ENCODE measurements around the gene ARHGEF25. TPM values are rescaled to one million over a fixed set of nuclear protein-coding genes. Genes with fewer than 3 reads are reported as not detected.

The ARHGEF25 gene
- total and polyA plus RNA-seq, 2 of the 13 experiments (the other 11 are each of a cell fraction or from before 2014, with no cell fraction given), result 11.5 to 12.5 TPM

DNA sequence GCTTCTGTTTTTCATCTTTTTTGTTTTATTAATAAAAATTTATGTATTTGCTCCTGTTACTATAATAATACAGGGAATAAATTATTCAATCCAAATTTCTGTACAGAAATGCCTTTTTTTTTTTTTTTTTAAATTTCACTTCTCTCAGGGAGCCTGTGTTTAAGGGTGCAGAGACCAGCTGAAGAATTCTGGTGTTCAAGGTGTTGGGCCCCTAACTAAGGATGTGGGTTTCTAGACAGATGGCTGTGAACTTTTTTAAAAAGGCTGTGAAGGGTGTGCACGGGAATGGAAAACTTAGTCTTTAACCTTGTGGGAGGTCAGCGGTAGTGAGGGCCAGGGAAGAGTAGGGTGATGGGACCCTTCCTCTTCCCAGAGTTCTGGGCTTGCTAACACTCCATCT is 7.9 kb upstream of the ARHGEF25 start (continued):
- TF ChIP-seq ZSCAN25 (CRISPR knock-in tag; IDR thresholded peaks at IDR 0.05) (no peak), ZNF572 (CRISPR knock-in tag; IDR thresholded peaks at IDR 0.05) (no peak), ZNF850 (CRISPR knock-in tag; conservative IDR thresholded peaks at IDR 0.05) (no peak), THAP11 (CRISPR knock-in tag; IDR thresholded peaks at IDR 0.05) (no peak), HNF4G (IDR thresholded peaks at IDR 0.05; ENCODE audit: borderline replicate concordance, low read depth, low read length) (no peak), HNF4G (CRISPR knock-in tag; IDR thresholded peaks at IDR 0.05; ENCODE audit: borderline replicate concordance, low read depth) (no peak), PRMT3 (CRISPR knock-in tag; IDR thresholded peaks at IDR 0.05; ENCODE audit: borderline replicate concordance, low read depth) (no peak), ZNF737 (CRISPR knock-in tag; IDR thresholded peaks at IDR 0.05; ENCODE audit: borderline replicate concordance) (no peak), ZIK1 (CRISPR knock-in tag; IDR thresholded peaks at IDR 0.05; ENCODE audit: borderline replicate concordance, low read depth) (no peak)
- TF ChIP-seq, protein P1, sequence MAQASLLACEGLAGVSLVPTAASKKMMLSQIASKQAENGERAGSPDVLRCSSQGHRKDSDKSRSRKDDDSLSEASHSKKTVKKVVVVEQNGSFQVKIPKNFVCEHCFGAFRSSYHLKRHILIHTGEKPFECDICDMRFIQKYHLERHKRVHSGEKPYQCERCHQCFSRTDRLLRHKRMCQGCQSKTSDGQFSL (CRISPR knock-in tag; IDR thresholded peaks at IDR 0.05), result no peak

DNA sequence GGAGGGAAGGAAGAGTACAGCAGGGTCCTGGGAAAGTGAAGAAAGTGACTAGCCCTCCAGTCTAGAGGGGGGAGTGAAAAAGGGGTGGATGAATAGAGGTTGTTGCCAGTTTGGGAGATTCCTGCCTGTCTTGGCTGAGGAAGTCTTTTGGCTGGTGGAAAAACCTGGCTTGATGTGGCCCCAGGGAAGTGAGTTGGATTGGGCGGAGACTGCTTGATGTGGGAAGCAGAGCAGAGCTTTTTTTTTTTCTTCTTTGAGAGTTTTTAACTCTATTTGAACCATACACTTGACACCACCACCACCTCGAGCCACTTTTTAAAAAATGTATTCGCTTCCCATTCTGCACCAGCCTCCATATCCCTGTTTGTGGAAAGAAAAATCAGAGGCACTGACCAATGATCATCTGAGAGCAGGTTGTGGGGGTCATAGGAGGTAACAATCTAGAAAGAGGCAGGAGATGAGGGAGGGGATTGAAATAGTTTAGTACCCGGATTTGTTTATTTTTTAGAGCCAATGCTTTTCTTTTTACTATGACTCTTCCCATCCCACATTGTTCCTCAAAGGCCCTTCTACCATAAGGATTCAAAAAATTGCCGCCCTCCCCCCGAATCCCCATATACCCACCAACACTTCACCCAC is 7.3 kb upstream of the ARHGEF25 start:
- POLR2A ChIA-PET, result interaction anchor here (0.9 to 5.4 kb wide), 4 partner anchors 12 to 81 kb away, joined by 3 to 26 read pairs (median 4); partner anchors contain the start of gene PIP4K2C
- no peak for FAIRE-seq

More for the DNA sequence above, 7.3 kb upstream of the ARHGEF25 start:
- peaks cover 0 to 9% of the 10 kb centered on the region in 2 experiments; a peak in 1 of 5 replicates for H3K27me3 ChIP-seq (ENCODE audit: control insufficient read depth in 1 of 2, insufficient read depth in 2 of 2, low read length in 2 of 2)
- no peaks in the 10 kb centered on the region; the same call in 1 of the 2 replicates for H4K20me1 ChIP-seq (ENCODE audit: insufficient read depth, low read length)
- intact Hi-C loops (cut with micrococcal nuclease; ENCODE audit: unreplicated experiment), result no loop called here
- H3K36me3 ChIP-seq (replicated peaks in 1 of 2; ENCODE audit: control insufficient read depth in 1 of 2, insufficient read depth in 2 of 2, low read length in 2 of 2), result peaks cover 8 to 13% of the 10 kb centered on the region in 2 experiments; a peak in 3 of 5 replicates
- peak overlapping the region; percentile 78 for H3K4me2 ChIP-seq (ENCODE audit: low read depth, low read length)
- in situ Hi-C loops (cut with HindIII; ENCODE audit: extremely low pct_ligation_motif_present, low pct_unique_long_range_greater_than_20kb), result no loop called here
- H3K4me1 ChIP-seq (ENCODE audit: insufficient read depth, low read length), result peaks cover 27% of the 10 kb centered on the region
- 64% methylated on average over 6 of the region's 6 CpGs for WGBS (ENCODE audit: low lambda C conversion rate)
- no peak overlapping the region for H2AFZ ChIP-seq (ENCODE audit: low read length)
- peak overlapping the region; percentile 79 to 84 (median 80); a peak in 5 of 6 replicates for H3K4me3 ChIP-seq (replicated peaks in 1 of 3; ENCODE audit: insufficient read depth in 1 of 3, low read depth in 2 of 3, low read length in 3 of 3)
- no peaks in the 10 kb centered on the region for H3K79me2 ChIP-seq (ENCODE audit: insufficient read depth, low read length)
- peak overlapping the region; percentile 60 for H3K9ac ChIP-seq (ENCODE audit: insufficient read depth, low read depth, low read length)
- CTCF ChIA-PET (ENCODE audit: low intra/inter-chr PET ratio, low total read pairs), result no interaction called here
- DNase-seq (ENCODE audit: low spot score), result no peak
- H3K27ac ChIP-seq (ENCODE audit: extremely low read length, insufficient read depth, low read length), result peak overlapping the region; percentile 26
- no peaks in the 10 kb centered on the region for H3K9me3 ChIP-seq (ENCODE audit: low read length)
- ATAC-seq, result no peak
- TF ChIP-seq, protein P2, sequence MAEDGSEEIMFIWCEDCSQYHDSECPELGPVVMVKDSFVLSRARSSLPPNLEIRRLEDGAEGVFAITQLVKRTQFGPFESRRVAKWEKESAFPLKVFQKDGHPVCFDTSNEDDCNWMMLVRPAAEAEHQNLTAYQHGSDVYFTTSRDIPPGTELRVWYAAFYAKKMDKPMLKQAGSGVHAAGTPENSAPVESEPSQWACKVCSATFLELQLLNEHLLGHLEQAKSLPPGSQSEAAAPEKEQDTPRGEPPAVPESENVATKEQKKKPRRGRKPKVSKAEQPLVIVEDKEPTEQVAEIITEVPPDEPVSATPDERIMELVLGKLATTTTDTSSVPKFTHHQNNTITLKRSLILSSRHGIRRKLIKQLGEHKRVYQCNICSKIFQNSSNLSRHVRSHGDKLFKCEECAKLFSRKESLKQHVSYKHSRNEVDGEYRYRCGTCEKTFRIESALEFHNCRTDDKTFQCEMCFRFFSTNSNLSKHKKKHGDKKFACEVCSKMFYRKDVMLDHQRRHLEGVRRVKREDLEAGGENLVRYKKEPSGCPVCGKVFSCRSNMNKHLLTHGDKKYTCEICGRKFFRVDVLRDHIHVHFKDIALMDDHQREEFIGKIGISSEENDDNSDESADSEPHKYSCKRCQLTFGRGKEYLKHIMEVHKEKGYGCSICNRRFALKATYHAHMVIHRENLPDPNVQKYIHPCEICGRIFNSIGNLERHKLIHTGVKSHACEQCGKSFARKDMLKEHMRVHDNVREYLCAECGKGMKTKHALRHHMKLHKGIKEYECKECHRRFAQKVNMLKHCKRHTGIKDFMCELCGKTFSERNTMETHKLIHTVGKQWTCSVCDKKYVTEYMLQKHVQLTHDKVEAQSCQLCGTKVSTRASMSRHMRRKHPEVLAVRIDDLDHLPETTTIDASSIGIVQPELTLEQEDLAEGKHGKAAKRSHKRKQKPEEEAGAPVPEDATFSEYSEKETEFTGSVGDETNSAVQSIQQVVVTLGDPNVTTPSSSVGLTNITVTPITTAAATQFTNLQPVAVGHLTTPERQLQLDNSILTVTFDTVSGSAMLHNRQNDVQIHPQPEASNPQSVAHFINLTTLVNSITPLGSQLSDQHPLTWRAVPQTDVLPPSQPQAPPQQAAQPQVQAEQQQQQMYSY (CRISPR knock-in tag; IDR thresholded peaks at IDR 0.05), result peak; percentile 76; the same call in 1 of the 2 replicates
- TF ChIP-seq, protein P3, sequence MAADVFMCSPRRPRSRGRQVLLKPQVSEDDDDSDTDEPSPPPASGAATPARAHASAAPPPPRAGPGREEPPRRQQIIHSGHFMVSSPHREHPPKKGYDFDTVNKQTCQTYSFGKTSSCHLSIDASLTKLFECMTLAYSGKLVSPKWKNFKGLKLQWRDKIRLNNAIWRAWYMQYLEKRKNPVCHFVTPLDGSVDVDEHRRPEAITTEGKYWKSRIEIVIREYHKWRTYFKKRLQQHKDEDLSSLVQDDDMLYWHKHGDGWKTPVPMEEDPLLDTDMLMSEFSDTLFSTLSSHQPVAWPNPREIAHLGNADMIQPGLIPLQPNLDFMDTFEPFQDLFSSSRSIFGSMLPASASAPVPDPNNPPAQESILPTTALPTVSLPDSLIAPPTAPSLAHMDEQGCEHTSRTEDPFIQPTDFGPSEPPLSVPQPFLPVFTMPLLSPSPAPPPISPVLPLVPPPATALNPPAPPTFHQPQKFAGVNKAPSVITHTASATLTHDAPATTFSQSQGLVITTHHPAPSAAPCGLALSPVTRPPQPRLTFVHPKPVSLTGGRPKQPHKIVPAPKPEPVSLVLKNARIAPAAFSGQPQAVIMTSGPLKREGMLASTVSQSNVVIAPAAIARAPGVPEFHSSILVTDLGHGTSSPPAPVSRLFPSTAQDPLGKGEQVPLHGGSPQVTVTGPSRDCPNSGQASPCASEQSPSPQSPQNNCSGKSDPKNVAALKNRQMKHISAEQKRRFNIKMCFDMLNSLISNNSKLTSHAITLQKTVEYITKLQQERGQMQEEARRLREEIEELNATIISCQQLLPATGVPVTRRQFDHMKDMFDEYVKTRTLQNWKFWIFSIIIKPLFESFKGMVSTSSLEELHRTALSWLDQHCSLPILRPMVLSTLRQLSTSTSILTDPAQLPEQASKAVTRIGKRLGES (CRISPR knock-in tag; IDR thresholded peaks at IDR 0.05; ENCODE audit: borderline replicate concordance), result no peak
- no peak for TF ChIP-seq CBX2 (IDR thresholded peaks at IDR 0.05; ENCODE audit: low read depth, low read length)
- no peak for TF ChIP-seq CBX2 (CRISPR knock-in tag; IDR thresholded peaks at IDR 0.05; ENCODE audit: low read depth)
- no peak for TF ChIP-seq REL (CRISPR knock-in tag; conservative IDR thresholded peaks at IDR 0.05)
- no peak for TF ChIP-seq FOXO1 (CRISPR knock-in tag; IDR thresholded peaks at IDR 0.05)
- BruUV-seq (replicated peaks), result no TSS peak
